GM19468 (cell line): ENCODE results near the gene ZNF766.
"Not testable (repeated sequence)": the region's sequence is repeated elsewhere in the genome, so short reads cannot be mapped to it uniquely, and the experiment has no call there.

Source experiments
- ATAC-seq: cut with Tn5 transposase; IDR thresholded peaks from one replicate; pipeline ENCODE4 v1.9.1; 2021; ENCODE audit warnings: mild to moderate bottlenecking, moderate library complexity, moderate number of reproducible peaks; ENCODE audit not compliant: unreplicated experiment; ENCODE audit errors: extremely low read depth

ZNF766 gene

DNA sequence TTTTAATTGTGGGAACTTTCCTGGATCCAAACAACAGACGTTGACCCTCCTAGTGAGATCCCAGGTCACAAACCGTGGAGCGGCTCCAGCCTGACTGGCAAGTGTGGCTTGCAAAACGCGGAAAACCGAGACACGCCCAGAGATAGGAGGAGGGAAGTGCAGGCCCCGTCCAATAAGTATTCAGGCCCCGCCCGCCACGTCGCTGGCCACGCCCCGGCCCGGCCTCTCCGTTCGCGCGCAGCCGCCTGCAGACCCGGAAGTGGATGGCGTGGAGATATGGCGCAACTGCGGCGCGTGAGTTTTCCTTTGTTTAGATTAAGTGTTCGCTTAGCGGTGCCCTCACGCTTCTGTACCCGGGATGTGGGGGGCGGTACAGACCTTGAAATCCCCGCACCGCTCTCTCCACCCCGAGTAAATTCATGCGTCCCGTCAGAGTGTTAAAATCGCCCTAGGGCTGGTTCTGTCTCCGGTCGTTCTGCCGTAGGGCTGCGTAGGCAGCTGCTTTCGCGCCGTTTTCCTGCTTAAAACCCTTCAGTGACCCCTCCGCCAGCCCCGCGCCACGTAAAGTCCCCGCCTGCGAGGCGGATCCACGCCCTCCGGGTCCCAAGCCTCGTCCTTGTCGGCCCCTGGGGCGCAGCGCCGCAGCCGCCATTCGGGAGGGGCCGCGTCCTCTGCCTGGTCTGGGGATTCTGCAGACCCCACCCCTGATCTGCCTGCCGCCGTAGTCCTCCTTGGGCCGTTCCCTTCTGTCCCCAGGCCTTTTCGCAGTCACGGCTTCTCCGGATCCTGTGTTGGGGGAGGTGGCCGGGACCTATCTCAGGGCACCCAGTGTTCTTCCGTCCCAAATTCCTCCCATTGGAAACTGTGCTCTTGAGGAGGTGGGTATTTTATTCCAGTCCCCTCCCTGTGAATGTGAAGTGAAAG is at the start of gene ZNF766:
Gene ZNF766, plus strand, starts transcription at position 250 of the 924 bp plus-strand sequence. Its CDS starts 27 bp downstream, at position 277.
- ATAC-seq: peak; percentile 77

DNA sequence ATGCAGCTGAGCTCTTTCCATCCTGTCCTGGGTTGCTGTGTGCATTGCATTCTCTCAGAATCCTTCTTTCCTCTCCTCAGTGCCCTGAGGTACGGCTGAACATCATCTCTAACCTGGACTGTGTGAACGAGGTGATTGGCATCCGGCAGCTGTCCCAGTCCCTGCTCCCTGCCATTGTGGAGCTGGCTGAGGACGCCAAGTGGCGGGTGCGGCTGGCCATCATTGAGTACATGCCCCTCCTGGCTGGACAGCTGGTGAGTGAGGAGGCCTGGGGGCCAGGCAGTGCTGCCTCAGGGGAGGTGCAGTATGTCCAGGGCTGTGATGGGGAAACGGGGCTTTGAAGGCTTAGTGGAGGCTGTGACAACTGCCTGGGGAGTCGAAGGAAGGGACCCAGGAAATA is 49.8 kb upstream of the ZNF766 start:
- no peak for ATAC-seq

DNA sequence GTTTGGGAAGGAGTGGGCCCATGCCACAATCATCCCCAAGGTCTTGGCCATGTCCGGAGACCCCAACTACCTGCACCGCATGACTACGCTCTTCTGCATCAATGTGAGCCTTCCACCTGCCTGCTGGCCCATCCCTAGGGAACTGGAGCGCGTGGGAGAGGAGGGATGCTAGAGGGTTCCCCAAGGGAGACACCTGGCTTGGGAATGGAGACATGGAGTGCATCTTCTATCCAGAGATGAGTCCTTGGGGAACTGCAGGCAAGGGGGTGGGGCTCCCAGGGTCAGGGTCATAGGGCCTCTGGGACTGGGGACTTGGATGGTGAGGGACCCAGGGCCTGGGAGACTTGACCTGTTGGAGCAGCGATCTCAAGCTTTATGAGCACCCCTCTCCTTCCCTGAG is 48.4 kb upstream of the ZNF766 start:
- ATAC-seq: no peak

DNA sequence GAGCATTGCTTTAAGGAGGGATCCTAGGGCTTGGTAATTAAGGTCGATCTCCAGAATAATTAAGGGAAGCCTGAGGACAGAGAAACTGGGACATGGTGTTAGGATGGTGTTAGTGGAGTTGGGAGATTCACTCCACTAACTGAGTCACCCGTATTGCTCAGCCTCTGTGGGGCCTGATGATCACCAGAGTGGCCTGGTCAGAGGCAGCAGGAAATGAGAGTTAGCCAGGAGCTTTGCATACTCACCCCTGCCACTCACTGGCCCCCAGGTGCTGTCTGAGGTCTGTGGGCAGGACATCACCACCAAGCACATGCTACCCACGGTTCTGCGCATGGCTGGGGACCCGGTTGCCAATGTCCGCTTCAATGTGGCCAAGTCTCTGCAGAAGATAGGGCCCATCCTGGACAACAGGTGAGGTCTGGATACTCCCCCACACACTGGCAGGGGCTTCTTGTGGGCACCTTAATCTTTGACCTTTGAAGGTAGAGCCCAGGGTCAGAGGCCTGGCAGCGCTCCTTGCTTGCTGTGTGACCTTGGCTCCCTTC is 47.5 kb upstream of the ZNF766 start:
- no peak for ATAC-seq

DNA sequence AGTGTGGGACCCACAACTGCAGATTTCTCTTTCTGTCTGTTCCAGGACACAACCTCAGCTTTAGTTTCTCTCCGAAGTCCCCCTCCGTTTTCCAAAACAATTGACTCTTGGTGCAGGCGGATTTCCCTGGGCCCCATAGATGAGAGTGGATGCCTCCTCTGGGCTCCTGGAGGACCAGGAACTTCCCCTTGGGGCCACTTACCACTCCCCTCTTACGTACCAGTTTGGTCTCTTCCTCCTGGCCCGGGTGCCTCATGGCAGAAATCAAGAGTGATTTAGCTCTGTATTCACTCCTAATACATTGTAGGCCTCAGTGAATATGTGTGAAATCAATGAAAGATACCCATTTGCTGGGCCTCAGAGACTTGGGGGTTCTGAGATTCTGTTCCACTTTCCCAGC is 45.2 kb upstream of the ZNF766 start:
- ATAC-seq: no peak

DNA sequence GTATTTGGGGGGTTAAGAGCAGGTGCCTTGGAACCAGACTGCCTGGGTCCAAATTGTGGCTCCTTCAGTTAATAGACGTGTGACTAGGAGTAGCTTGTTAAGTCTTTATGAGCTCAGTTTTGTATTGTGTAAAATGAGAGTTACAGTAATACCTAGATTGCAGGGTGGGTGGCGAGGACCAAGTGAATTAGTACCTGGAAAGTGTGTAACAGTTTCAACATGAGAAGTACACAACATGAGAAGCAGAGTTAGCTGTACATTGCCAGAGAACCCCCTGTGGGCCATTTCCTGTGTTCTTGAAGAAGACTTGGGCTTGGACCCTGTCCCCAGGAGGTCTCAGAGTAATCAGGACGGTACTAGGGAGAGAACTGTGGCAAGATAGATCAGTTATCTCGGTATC is 42.7 kb upstream of the ZNF766 start:
- ATAC-seq: no peak

DNA sequence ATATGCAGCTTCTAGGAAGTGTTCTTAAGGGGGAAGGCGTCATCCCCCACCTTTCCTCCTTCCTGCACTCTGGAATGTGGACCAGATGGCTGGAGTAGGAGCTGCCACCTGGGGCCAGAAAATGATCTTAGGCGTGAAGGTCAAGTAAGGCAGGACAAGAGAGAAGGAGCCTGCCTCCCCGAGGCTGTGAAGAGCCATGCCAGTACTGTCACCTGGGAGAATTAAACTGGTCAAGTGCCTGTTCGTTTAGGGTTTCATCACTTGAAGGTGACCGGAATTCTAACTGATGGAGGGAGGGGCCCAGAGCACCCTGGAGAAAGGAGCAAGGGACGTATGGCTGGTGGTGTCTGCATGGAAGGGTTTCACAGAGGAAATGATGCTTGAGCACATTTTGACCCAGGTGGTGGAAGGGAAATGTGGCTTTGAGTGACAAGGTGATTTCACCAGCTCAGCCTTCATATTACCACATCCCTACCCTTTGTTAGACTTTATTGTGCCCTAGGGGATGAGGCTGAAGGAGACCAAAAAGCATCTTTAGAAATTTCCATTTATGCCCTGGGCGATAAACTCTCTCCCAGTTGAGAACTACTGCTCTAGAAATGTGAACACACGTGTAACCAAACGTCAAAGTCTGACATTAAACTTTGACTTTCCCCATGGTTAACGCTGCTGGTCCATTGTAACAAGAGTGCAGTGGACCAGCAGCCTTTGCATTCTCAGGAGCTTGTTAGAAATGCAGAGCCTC is 42.0 kb upstream of the ZNF766 start:
- ATAC-seq: no peak

DNA sequence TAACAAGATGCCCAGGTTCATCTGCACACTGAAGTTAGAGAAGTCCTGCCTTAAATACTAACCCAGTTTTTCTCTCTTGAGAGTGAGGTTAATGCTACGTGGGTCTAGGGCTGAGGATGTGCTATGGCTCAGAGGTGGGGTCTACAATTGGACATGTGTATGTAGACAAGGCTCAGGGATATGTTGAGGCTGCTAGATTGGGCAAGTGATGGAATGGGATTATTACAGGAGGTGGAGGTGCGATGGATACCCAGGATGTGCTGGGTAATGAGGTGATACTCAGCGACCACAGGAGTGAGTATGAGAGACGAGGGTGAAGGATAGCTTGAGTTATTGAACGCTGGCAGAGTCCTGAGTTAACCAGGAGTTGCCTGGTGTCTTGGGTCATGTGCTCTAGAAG is 41.4 kb upstream of the ZNF766 start:
- ATAC-seq: no peak

DNA sequence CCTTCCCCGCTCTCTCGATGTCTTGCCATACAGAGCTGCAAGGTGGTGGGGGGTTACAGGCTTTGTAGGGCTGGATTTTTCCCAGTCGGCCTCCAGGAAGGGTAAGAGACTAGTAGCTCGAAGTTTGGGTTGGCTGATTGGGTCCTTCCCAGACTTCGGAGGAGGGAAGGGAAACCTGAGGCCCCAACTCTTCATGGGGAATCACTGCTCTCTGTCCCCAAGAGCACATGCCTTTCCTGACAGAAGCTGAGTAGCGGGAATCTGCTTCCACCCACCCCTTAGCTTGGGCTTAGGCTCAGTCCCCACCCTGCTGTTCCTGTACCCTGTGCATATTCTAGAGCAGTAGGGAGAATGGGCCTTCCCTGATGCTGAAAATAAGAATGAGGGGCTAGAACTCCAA is 39.9 kb upstream of the ZNF766 start:
- ATAC-seq: no peak

DNA sequence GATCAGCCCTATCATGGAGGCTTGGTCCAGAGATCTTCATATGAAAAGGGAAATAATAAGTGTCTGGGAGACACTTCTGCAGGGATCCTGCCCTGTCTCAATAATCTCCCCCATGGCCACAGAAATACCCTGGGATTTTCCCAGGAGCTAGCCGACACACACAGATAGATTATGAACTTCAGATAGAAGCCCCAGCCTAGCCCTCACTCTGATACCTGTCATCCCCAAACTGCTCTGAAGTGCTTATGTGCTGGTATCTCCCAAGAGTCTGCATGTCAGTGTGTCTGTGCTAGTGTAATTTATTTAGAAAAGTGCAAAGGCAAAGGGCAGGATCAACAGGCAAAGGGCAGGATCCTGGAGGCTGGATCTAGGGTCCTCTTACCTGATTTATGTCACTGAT is 38.7 kb upstream of the ZNF766 start:
- ATAC-seq: no peak

DNA sequence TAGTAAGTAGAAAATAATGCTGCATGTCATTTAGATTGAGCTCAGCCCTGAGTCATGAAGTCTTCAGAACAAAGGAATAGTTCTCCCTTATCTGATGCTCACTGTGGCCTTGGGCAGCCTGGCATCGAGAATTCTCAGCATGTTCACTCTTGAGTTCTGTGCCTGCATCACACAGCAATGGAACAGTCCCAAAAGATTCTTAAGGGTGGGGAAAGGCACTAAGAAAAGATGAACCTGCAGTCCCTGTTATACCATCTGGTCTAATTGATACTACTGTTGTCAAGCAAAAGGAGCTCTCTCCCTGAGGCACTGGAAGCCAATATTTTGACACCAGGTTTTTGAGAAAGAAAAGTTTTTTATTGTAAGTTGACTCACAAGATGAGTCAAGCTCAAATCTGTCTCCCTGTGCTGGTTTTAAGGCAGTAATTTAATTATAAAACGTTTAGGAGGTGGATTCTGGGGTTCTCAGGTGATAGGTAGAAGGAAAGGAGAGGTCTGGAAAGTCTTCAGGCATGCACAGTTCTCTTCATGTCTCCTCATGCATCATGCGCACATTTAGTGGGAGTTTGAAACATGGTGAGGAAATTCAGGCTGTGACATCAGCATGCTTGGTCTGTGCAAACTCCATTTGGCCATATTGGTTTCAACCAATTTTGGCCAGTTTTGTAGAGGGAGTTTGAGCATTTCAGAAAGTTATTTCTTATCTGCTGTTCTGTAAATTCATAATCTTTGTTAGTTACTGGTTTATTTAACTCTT is 38.1 kb upstream of the ZNF766 start:
- no peak for ATAC-seq

DNA sequence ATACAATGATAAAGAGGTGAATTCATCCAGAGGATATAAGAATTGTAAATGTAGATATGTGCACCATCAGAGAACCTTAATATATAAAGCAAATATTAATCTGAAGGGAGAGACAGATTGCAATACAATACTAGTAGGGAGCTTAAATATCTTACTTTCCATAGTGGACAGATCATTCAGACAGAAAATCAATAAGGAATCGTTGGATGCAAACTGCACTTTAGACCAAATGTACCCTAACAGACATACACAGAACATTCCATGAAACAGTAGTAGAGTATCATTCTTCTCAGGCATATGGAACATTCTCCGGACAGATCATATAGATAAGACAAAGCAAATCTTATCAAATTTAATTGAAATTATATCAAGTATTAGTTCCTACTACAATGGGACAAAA is 35.0 kb upstream of the ZNF766 start:
- ATAC-seq: no peak

DNA sequence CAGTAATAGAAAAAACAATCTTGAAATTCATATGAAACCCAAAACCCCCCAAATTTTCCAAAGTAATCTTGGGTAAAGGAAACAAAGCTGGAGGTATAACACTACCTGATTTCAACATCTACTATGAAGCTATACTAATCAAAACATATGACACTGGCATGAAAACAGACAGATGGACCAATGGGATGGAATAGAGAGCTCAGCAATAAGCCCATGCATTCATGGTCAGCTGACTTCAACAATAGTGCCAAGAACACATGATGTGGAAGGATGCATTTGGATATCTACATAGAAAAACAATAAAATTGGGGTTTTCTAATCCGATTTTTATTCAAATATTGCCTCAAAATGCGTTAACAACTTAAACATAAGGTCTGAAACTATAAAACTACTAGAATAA is 32.2 kb upstream of the ZNF766 start:
- no peak for ATAC-seq

DNA sequence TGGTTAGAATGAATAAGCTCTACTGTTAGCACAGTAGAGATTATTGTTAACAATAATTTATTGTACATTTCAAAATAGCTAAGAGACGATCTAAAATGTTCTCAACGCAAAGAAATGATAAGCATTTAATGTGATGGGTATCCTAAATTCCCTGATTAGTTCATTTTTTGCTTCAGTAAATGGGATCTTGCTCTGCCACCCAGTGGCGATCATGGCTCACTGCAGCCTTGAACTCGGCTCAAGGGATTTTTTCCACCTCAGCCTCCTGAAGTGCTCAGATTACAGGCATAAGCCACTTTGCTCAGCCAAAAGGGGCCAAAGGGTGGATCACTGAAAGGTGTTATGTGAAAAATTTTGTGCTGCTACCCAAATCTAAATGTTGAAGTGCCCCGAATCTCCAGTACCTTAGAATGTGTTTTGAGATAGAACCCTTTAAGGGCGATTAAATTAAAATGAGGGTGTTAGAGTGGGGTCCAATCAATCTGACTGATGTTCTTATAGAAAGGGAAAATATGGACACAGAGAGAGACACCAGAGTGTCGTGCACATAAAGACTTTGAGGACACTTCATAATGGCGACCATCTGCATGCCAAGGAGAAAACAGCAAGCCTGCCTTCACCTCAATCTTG is 31.5 kb upstream of the ZNF766 start:
- no peak for ATAC-seq

DNA sequence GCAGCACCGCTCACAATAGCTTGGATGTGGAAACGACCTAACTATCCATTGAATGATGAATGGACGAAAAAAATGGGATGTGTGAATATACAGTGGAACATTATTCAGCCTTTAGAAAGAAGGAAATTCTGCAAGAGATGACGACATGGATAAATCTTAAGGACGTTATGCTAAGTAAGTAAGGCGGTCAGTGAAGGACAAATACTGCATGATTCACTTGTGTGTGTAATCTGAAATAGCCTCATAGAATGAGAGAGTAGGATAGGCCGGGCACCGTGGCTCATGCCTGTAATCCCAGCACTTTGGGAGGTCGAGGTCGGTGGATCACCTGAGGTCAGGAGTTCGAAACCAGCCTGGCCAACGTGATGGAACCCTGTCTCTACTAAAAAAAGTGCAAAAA is 25.4 kb upstream of the ZNF766 start:
- ATAC-seq: no peak

DNA sequence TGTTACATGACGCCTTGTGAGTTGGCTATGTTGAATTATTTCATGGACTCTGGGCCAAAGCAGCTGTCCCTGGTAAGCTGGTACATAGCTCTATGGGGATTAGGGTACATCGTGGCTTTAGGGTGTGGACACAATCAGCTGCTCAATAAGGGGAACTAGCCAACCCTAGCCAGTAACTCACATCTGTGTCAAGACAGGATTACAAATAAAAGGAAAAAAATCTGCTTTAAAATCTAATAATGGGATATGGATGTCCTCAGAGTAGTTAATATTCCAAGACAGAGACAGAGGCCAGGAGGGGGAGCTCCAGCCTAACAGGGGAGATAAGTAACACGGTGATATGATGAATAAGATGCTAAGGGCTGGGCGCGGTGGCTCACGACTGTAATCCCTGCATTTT is 21.1 kb upstream of the ZNF766 start:
- ATAC-seq: no peak

DNA sequence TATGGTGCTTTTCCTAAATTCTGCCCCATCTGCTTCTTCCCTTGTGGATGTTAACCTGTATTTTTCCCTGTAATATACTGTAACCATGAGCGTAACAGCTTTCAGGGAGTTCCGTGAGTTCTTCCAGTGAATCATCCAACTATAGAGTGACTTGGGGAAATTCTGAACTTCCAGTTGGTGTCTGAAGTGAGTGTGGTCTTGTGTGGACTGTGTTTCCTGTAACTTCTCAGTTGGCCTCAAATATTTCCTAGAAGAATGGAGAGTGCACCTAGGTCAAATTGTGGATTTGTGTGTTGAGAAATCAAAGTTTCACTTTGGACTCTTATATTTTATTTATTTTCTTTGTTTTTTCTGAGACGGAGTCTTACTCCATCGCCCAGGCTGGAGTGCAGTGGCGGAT is 11.0 kb upstream of the ZNF766 start:
- ATAC-seq: no peak

DNA sequence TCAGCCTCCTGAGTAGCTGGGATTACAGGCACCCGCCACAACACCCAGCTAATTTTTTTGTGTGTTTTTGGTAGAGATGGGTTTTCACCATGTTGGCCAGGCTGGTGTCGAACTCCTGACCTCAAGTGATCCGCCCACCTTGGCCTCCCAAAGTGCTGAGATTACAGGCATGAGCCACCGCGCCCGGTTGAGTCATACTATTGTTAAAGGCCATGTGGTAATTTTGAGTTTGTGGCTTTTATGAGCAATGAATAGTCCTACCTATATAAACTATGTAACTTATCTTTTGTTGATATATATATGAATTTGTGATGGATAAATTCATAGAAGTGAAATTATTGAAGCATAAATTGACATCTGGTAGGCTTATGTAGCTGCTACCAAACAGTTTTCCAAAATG is 3.8 kb upstream of the ZNF766 start:
- ATAC-seq: not testable (repeated sequence)

DNA sequence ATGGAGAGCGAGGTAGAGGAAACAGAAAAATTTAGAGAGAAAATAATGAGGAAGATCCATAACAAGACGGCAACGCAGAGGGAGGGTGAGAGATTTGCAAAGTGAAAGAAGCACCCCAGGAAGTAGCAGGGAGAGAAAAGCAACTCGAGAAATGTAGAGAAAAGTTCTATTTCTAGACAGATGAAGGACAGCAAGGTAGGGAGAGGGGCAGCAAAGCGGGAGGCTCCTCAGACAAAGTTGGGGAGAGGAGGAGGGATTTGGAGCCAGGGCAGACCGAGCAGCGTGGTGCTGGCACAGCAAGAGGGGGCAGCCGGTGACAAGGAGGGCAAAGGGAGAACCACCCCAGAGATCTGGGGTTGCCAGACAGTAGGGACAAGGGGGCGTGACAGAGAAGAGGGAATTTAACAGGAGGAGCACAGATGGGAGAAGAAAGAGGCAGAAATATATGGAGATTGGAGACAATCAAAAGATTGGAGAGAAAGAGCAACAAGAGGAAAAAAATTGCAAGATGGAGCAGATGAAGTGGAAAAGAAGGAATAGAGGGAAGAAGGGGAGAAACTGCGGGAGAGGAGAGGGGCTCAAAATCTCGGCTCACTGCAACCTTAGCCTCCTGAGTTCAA is 989 bp downstream of the ZNF766 start:
- no peak for ATAC-seq

DNA sequence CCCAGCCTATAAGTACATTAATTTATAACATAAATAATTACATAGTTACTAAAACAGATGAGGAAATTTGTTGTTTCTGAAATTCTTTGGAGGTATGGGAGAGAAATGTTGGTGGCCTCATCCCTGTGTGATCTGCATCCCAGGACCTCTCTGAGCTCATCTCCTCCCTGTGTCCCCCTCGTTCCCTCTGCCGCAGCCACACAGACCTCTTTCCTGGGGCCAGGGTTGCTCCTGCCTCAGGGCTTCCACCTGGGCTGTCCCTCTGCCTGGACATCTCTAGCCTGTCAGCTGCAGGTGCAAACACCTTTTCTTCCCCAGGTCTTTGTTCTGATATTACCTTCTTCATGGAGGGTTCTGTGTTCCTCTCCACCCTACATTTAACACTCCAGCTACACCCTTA is 3.9 kb downstream of the ZNF766 start:
- no peak for ATAC-seq
